ENCODE measurements around the gene MRPL49. TPM values are rescaled to one million over a fixed set of nuclear protein-coding genes. Genes with fewer than 3 reads are reported as not detected.

The MRPL49 gene
- total RNA-seq, 1 donor from 2014 or later, result 43.5 TPM

GRCh38 chr11:65090628-65091027 lies 31.5 kb upstream of the MRPL49 start:
- peaks cover 0 to 17% of the 10 kb centered on the region in 2 donors for H3K36me3 ChIP-seq
- no peak overlapping the region for H3K27ac ChIP-seq
- H3K27me3 ChIP-seq, result no peaks in the 10 kb centered on the region
- TF ChIP-seq CTCF (IDR thresholded peaks at IDR 0.05) (no peak), POLR2A (IDR thresholded peaks at IDR 0.05) (no peak), POLR2AphosphoS5 (IDR thresholded peaks at IDR 0.05; ENCODE audit: insufficient read depth in 1 of 2, low read depth in 1 of 2) (no peak)
- H3K4me3 ChIP-seq, result no peak overlapping the region
- peaks cover 3% of the 10 kb centered on the region for H3K4me1 ChIP-seq
- DNase-seq (ENCODE audit: extremely low spot score in 2 of 2), result no peak
- intact Hi-C loops (cut with DNase I), result no loop called here
- H3K9me3 ChIP-seq, result no peaks in the 10 kb centered on the region

GRCh38 chr11:65095427-65095826 lies 26.7 kb upstream of the MRPL49 start:
- no peak for DNase-seq (ENCODE audit: extremely low spot score in 2 of 2)

GRCh38 chr11:65095974-65096806 lies 25.9 kb upstream of the MRPL49 start, which contains the start of gene VPS51:
Gene VPS51, plus strand, starts transcription at chr11:65096214. Its CDS starts 37 bp downstream, at chr11:65096251.
- peaks cover 27% of the 10 kb centered on the region for H3K4me1 ChIP-seq

More at GRCh38 chr11:65095427-65095826, 26.7 kb upstream of the MRPL49 start:
- Histone ChIP-seq H3K36me3 (peaks cover 0 to 14% of the 10 kb centered on the region in 2 donors), H3K4me3 (peak overlapping the region; percentile 75 to 82), H3K27me3 (no peaks in the 10 kb centered on the region), H3K27ac (peak overlapping the region; percentile 81), H3K4me1 (peaks cover 27% of the 10 kb centered on the region), H3K9me3 (no peaks in the 10 kb centered on the region)
- TF ChIP-seq POLR2AphosphoS5 (IDR thresholded peaks at IDR 0.05; ENCODE audit: insufficient read depth in 1 of 2, low read depth in 1 of 2), result no peak
- no peak for TF ChIP-seq CTCF (IDR thresholded peaks at IDR 0.05)
- no peak for TF ChIP-seq POLR2A (IDR thresholded peaks at IDR 0.05)
- intact Hi-C loops (cut with DNase I), result no loop called here

GRCh38 chr11:65096926-65097325 lies 25.2 kb upstream of the MRPL49 start:
- intact Hi-C loops (cut with DNase I), result no loop called here
- DNase-seq (ENCODE audit: extremely low spot score in 2 of 2), result no peak
- no peak for TF ChIP-seq POLR2AphosphoS5 (IDR thresholded peaks at IDR 0.05; ENCODE audit: insufficient read depth in 1 of 2, low read depth in 1 of 2)
- TF ChIP-seq CTCF (IDR thresholded peaks at IDR 0.05), result no peak
- TF ChIP-seq POLR2A (IDR thresholded peaks at IDR 0.05), result no peak

More at GRCh38 chr11:65095974-65096806, 25.9 kb upstream of the MRPL49 start, which contains the start of gene VPS51:
- Histone ChIP-seq H3K9me3 (no peaks in the 10 kb centered on the region), H3K27ac (peak within 1 kb of the TSS; percentile 81), H3K27me3 (no peaks in the 10 kb centered on the region), H3K4me3 (peak within 1 kb of the TSS; percentile 75 to 82), H3K36me3 (peaks cover 0 to 14% of the 10 kb centered on the region in 2 donors)
- TF ChIP-seq POLR2AphosphoS5 (IDR thresholded peaks at IDR 0.05; ENCODE audit: insufficient read depth in 1 of 2, low read depth in 1 of 2) (peak; percentile 86 to 99), CTCF (IDR thresholded peaks at IDR 0.05) (peak in 1 of 3 experiments; percentile 12), POLR2A (IDR thresholded peaks at IDR 0.05) (peak in 1 of 2 donors; percentile 27)
- intact Hi-C loops (cut with DNase I), result no loop called here
- no peak for DNase-seq (ENCODE audit: extremely low spot score in 2 of 2)

More at GRCh38 chr11:65096926-65097325, 25.2 kb upstream of the MRPL49 start:
- H3K27me3 ChIP-seq, result no peaks in the 10 kb centered on the region
- H3K4me3 ChIP-seq, result peak overlapping the region; percentile 75 to 82
- H3K27ac ChIP-seq, result peak overlapping the region; percentile 81
- peaks cover 27% of the 10 kb centered on the region for H3K4me1 ChIP-seq
- peaks cover 0 to 14% of the 10 kb centered on the region in 2 donors for H3K36me3 ChIP-seq
- no peaks in the 10 kb centered on the region for H3K9me3 ChIP-seq

Measured in vagina (tissue), 2 donors.